Heart right ventricle (tissue), 16 donors: ENCODE data around the gene SLC39A11. TPM values are rescaled to one million over a fixed set of nuclear protein-coding genes. Genes with fewer than 3 reads are reported as not detected.
"Not testable (repeated sequence)": the region's sequence is repeated elsewhere in the genome, so short reads cannot be mapped to it uniquely, and the experiment has no call there.

ENCODE experiments used
- ATAC-seq, 8 donors: fragments of 200-7000 bp; cut with Tn5 transposase; one replicate each; pipeline ENCODE4 v1.9.1; 2020; ENCODE audit warnings: mild to moderate bottlenecking in 8 of 8, moderate library complexity in 8 of 8, moderate number of reproducible peaks in 1 of 8
- DNase-seq, 2 donors: peaks; one replicate each; pipeline ENCODE4 v3.0.0-alpha.2; 2020
- H3K27ac ChIP-seq, 10 donors: fragments of 200-600 bp; sonication (generic) in 2 of 10; one replicate each; pipeline versions ENCODE4 v1.5.0 to v1.8.0; 2020 to 2022; ENCODE audit warnings: mild to moderate bottlenecking in 3 of 10
- H3K27me3 ChIP-seq, 7 donors: fragments of 200-600 bp; one replicate each; pipeline ENCODE4 v1.8.0; 2021 to 2022; ENCODE audit warnings: mild to moderate bottlenecking in 2 of 7
- H3K36me3 ChIP-seq, 9 donors: fragments of 200-600 bp; sonication (generic) in 1 of 9; one replicate each; pipeline versions ENCODE4 v1.5.0 to v1.8.0; 2020 to 2022; ENCODE audit warnings: mild to moderate bottlenecking in 2 of 9
- H3K4me1 ChIP-seq, 9 donors: fragments of 200-600 bp; sonication (generic) in 1 of 9; one replicate each; pipeline versions ENCODE4 v1.5.0 to v1.8.0; 2020 to 2022; ENCODE audit warnings: mild to moderate bottlenecking in 4 of 9
- H3K4me3 ChIP-seq, 10 donors: fragments of 200-600 bp; sonication (generic) in 2 of 10; one replicate each; pipeline versions ENCODE4 v1.5.0 to v1.8.0; 2020 to 2022; ENCODE audit warnings: mild to moderate bottlenecking in 7 of 10, moderate library complexity in 2 of 10
- H3K9me3 ChIP-seq, 11 donors: fragments of 200-600 bp in 10 of 11; sonication (generic) in 2 of 11; one replicate each; pipeline versions ENCODE4 v1.5.0 to v1.8.0; 2013 to 2022; ENCODE audit warnings: mild to moderate bottlenecking in 2 of 11, control low read depth in 1 of 11, moderate library complexity in 1 of 11
- CTCF ChIP-seq, 9 donors: fragments of 200-600 bp; sonication (generic) in 2 of 9; IDR thresholded peaks; one replicate each; pipeline versions ENCODE4 v1.5.0 to v1.8.0; 2021 to 2022; ENCODE audit warnings: antibody characterized with exemption in 9 of 9, mild to moderate bottlenecking in 5 of 9, moderate library complexity in 1 of 9
- WGBS, 2 donors: extraction: QIAGEN DNeasy Blood & Tissue Kit; methylation state at CpG; one replicate each; pipeline ENCODE4 v1.1.7; 2013; ENCODE audit warnings: inconsistent platforms in 1 of 2; 5-methylcytosine and 5-hydroxymethylcytosine counted together
- intact Hi-C, 10 donors: fragments of 100-400 bp; cut with DNase I; formaldehyde crosslinking; loops; one replicate each; pipeline versions ENCODE4 v1.11.1 to v1.14.2; 2022
- polyA plus RNA-seq, 2 donors: library from polyadenylated mRNA; stranded (reverse); fragments of 200-250 nt; gene quantifications; one replicate each; pipeline ENCODE4 v1.2.3, GENCODE V29; 2013
- total RNA-seq, 10 donors: library from RNA; stranded (reverse); fragmentation: NEBNext Ultra II Directional in 3 of 10; extraction: Animal tissue kit (Norgen Biotek cat#: 25700) in 3 of 10; gene quantifications; one replicate each; pipeline versions ENCODE4 v1.2.1 to v1.2.4, GENCODE V29; 2021 to 2023
- donor health status: Arrhythmogenic right ventricular cardiomyopathy.
- donor health status: ischemic (EF 13 %, LVEDD 7.1; RV severe dilation, severe dysfunction).
- donor health status: healthy with polysubstance abuse.
- donor health status: DM: no; HTN: yes; CAD: no.
- donor health status: DM: no; HTN: no; CAD: no.
- donor health status: ischemic (EF 25% LVEDD 6.9; RV normal size, moderate dysfunction).
- donor health status: ischemic (EF 25% LVEDD 5.7; RV mildly dilated, moderate dysfunction).
- donor health status: healthy.
- donor health status: DM: yes; HTN: yes; CAD: no.
- donor health status: Ischemic cardiomyopathy.
- donor health status: ischemic (EF 35%, LVEDD 5.7; RV mildly dilated, moderate dysfunction).
- donor health status: nonischemic (EF 11% LVEDD 7.7; RV severe dilation, severe dysfunction).
- donor health status: DM: yes; HTN: yes; CAD: no.
- donor health status: PGD.
- donor health status: ischemic (EF 29% LVEDD 5.4; RV normal size, mild dysfunction).
- donor health status: nonischemic (EF 23%, LVEDD 6.1; RV moderate dilation, normal function).

The SLC39A11 gene
- total and polyA plus RNA-seq, 12 donors, result 2.4 to 11.3 (median 6.4) TPM

GRCh38 chr17:73007407-73007806 lies 85.1 kb downstream of the SLC39A11 start:
- DNase-seq, result peak in 1 of 2 donors; percentile 30
- Histone ChIP-seq H3K4me1 (peaks cover 0 to 17% (median 0%) of the 10 kb centered on the region in 9 donors), H3K4me3 (no peak overlapping the region), H3K27me3 (no peaks in the 10 kb centered on the region), H3K36me3 (no peaks in the 10 kb centered on the region), H3K9me3 (peaks cover 0 to 3% (median 0%) of the 10 kb centered on the region in 11 donors), H3K27ac (no peak overlapping the region)
- intact Hi-C loops, result loop anchor here in 1 of 10 donors (5.0 kb wide), 1 partner anchor 80 kb away; no protein-coding TSS in a partner anchor
- 60 to 67% methylated on average over 7 of the region's 7 CpGs for WGBS, 2 donors
- TF ChIP-seq CTCF (IDR thresholded peaks at IDR 0.05), result no peak
- peak in 5 of 8 donors; percentile 39 to 75 (median 52) for ATAC-seq

- Histone ChIP-seq H3K27me3 (no peaks in the 10 kb centered on the region), H3K9me3 (peaks cover 0 to 3% (median 0%) of the 10 kb centered on the region in 11 donors), H3K4me3 (no peak overlapping the region), H3K27ac (no peak overlapping the region), H3K36me3 (no peaks in the 10 kb centered on the region), H3K4me1 (peaks cover 0 to 6% (median 0%) of the 10 kb centered on the region in 9 donors)
- intact Hi-C loops, result loop anchor here in 1 of 10 donors (5.0 kb wide), 1 partner anchor 82 kb away; no protein-coding TSS in a partner anchor
- TF ChIP-seq CTCF (IDR thresholded peaks at IDR 0.05), result no peak
- DNase-seq (no peak), ATAC-seq (no peak)
- WGBS, 2 donors, result 80 to 81% methylated on average over 8 of the region's 8 CpGs
These were observed 87.1 kb downstream of the SLC39A11 start for GRCh38 chr17:73005360-73005759.

GRCh38 chr17:73003487-73003886 lies 89.0 kb downstream of the SLC39A11 start:
- TF ChIP-seq CTCF (IDR thresholded peaks at IDR 0.05), result no peak
- Histone ChIP-seq H3K9me3 (peaks cover 0 to 3% (median 0%) of the 10 kb centered on the region in 11 donors), H3K4me1 (peaks cover 0 to 5% (median 0%) of the 10 kb centered on the region in 9 donors), H3K36me3 (no peaks in the 10 kb centered on the region), H3K27me3 (no peaks in the 10 kb centered on the region), H3K4me3 (no peak overlapping the region), H3K27ac (no peak overlapping the region)
- no peak for ATAC-seq
- no peak for DNase-seq
- 87 to 93% methylated on average over 6 of the region's 6 CpGs for WGBS, 2 donors
- intact Hi-C loops, result no loop called here

GRCh38 chr17:73000832-73001231 lies 91.7 kb downstream of the SLC39A11 start:
- Histone ChIP-seq H3K4me1 (no peaks in the 10 kb centered on the region), H3K36me3 (no peaks in the 10 kb centered on the region), H3K27ac (no peak overlapping the region), H3K4me3 (no peak overlapping the region), H3K9me3 (peaks cover 0 to 4% (median 0%) of the 10 kb centered on the region in 11 donors), H3K27me3 (no peaks in the 10 kb centered on the region)
- ATAC-seq (no peak), DNase-seq (no peak)
- WGBS, 2 donors, result 91 to 94% methylated on average over 3 of the region's 3 CpGs
- intact Hi-C loops, result no loop called here
- TF ChIP-seq CTCF (IDR thresholded peaks at IDR 0.05), result no peak

- intact Hi-C loops, H3K27ac ChIP-seq, H3K27me3 ChIP-seq, DNase-seq, H3K4me1 ChIP-seq, H3K36me3 ChIP-seq, H3K4me3 ChIP-seq, ATAC-seq: not testable (repeated sequence)
- 79 to 82% methylated on average over 5 of the region's 5 CpGs for WGBS, 2 donors
- peaks cover 0 to 10% (median 0%) of the 10 kb centered on the region in 11 donors for H3K9me3 ChIP-seq
These were observed 93.0 kb downstream of the SLC39A11 start for GRCh38 chr17:72999474-72999873.
